Measurements from ENCODE around the gene ATP2B2.
A peak's percentile ranks its signal among the peaks of the same experiment; 100 is the strongest.

Gene ATP2B2

DNA sequence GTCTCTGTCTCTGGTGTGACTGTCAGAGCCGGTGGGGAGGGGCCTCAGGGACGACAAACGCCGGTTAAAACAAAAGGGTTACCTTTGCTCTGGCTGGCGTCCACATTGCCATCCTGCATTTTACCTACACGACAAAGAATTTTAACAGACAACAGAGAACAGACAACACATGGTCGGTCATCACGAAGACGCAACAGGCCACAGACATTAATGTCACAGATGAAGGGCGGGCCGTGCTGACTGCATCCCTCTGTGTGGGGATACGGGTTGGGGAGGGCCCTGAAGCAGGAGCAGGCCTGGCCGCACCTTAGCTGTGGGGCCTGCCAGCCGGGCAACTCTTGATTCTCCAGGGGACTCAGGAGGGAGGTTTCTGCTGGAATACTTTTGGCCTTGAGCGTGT, 126.2 kb downstream of the ATP2B2 start:
- DNase-seq, result no peak

DNA sequence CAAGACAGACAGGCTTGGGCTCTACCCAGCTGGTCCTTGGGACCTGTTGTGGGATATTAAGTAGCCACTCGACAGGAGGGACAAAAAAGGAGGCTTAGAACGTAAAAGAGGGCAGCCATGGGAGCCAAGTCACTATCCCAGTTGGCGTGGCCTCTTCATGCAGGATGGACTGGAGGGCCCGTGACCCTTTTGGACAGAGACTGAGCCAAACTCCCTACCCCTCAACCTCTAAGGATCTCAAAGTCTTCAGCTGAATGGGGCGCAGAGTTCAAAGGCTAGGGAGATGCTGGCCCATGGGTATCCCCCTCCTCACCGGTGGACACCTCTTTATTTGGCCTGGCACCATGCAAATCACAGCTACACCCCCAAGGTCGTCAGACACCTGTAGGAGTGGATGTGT, 126.6 kb downstream of the ATP2B2 start:
- DNase-seq, result no peak

DNA sequence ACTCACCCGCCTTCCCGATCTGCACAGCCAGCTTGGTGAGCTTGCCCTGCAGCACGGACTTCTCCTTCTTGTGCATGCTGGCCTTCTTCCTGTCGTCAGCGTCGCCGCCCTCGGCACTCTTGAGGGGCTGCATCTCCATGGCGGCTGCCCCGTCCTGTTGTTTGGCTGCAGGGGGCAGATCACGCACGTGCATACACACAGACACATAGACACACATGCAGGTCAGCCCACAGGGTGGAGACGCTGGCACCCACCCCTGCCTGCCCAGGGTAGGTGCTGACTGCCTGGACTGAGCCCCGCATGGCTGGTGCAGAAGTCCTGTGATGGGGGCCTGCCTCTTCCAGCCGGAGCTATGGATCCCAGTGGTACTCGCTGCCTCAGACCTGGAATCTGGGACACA, 127.1 kb downstream of the ATP2B2 start:
- DNase-seq, result no peak

DNA sequence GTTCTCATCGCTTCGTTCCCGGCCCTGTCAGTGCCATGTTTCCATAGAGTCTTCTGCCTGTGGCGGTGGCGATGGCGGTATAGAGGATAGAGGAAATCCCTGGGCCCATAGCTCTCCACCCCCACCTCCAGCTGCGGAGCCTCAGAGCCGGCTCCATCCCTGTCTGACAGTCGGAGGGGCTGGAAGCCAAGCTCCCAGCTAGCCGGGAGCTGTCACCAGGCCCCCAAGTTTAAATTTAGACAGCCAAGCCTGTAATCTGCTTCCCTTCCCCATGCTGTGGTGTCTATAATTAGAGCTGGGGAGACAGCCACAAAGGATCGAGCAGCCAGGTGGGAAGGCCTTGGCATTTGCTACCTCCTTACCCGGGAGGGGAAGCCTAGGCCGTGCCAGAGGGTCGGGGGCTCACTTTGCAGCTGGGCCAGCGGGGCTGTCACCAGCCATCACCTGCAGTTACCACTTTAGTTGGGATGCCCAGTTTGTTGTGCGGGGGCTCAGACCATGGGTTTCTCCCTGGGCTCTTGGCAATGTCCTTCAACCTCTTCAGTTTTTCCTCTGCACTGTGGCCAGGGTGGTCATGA, 128.1 kb downstream of the ATP2B2 start:
- DNase-seq, result no peak

DNA sequence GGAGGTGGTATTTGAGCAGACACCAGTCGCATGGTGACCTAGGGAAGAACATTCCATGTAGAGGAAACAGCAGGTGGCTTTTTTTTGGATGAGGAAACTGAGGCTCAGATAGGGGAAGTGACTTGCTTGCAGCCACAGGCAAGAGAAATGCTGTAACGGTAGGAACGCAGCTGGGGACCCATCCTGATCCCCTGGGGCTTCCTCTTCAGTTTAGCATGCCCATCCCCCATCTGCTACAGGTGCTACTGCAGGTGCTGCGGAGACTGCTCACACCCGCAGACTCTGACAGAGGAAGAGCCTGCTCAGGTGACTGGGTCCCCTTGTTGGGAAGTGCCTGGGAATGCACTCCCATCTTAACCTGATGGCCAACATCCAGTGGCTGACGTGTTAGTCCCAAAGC, 129.0 kb downstream of the ATP2B2 start:
- DNase-seq, result no peak

DNA sequence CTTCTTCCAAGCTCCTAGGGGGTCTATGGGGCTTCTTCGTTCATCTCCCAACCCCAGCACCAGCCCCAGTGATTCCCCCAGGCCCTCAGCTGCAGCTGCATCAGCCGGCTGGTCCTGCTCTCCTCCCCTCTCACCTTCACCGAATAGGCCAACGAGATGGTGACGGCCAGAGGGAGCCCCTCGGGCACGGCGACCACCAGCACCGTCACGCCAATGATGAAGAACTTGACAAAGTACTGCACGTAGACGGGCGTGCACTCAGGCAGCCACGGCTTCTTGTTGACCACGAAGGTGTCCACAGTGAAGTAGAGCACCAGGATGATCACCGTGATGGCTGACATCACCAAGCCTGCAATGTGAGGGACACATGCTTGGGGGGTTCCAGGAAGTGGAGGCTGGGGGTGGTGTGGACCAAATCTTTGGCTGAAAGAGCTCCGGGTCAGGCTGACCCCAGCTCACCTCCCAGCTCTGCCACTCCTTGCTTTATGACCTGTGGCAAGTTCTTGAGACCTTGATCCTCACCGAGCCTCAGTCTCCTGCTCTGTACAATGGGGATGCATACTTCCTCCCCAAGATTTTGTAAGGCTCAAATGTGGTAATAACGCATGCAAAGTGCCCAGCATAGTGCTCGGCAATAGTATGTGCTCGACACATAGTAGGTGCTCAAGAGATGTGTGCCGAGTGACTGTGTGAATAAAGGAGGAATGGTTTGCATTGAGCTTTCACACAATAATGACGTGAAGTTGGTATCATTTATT, 129.9 kb downstream of the ATP2B2 start:
- no peak for DNase-seq

DNA sequence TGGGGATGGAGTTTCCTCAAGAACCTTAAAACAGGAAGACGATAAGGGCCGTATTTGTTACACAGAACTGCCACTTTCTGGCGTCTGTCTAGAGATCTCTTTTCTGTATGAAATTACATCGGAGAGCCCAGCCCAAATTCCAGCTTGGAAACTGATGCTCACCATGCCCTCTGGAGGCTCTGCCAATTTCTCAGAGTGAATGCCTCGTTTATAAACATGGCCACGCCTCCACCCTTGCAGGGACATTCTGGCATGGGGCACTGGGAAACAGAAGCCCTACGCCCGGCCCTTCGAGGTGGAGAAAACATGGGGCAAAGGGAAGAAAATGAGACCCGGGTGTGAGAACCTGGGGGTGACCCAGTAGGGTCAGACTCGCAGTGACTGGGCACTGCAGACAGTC, 131.1 kb downstream of the ATP2B2 start:
- no peak for DNase-seq

DNA sequence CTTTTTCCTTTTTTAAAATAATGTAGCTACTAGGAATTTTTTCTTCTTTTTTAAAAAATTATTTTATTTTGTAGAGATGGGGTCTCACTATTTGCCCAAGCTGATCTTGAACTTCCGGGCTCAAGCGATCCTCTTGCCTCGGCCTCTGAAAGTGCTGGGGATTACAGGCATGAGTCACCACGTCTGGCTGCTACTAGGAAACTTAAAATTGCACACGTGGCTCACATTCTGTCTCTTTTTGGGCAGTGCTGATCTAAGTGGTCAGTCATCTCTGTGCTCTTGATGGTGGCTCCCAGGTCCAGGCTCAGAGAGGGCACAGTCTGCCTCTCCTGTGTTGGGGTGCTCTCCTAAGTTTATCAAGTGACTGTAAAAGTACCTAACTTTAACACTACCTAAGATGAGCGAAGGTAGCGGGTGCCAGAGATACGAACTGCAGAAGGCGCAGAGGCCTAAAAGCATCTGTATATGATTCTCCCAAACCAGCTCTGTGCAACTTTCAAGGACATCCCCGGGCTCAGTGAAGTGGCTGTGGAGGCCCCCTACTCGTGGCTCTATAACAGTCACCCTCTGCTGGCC, 131.6 kb downstream of the ATP2B2 start:
- DNase-seq, result no peak

DNA sequence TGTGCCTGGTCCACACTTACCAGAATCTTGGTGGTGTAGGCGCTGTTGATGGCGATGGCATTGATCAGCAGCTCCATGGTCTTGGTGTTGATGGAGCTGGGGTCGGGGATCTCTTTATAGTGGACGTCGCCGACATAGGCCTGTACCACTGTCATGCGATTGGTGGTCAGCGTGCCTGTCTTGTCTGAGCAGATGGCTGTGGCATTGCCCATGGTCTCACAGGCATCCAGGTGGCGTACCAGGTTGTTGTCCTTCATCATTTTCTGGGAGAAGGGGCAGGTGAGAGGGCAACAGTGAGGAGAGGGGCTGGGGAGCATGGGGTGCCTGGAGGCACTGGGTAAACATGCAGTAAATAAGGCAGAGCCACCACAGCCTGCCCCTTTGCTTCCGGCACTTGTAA, 133.6 kb downstream of the ATP2B2 start:
- DNase-seq, result no peak

DNA sequence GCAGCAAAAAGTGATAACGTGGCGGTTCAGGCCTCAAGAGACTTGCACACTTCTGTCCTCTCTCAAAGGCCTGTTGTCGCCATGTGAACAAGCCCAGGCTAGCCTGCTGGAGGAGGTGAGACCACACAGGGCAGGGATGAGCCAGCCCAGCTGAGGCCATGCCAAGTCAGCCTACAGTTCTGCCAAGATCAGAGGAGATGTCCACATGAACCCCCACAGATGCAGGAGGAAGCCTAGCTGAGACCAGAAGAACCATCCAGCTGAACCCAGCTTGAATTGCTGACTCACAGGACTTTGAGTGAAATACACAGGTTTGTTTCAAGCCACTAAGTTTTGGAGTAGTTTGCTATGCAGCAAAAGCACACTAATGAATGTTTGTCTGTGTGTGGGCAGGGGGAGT, 134.2 kb downstream of the ATP2B2 start:
- no peak for DNase-seq

DNA sequence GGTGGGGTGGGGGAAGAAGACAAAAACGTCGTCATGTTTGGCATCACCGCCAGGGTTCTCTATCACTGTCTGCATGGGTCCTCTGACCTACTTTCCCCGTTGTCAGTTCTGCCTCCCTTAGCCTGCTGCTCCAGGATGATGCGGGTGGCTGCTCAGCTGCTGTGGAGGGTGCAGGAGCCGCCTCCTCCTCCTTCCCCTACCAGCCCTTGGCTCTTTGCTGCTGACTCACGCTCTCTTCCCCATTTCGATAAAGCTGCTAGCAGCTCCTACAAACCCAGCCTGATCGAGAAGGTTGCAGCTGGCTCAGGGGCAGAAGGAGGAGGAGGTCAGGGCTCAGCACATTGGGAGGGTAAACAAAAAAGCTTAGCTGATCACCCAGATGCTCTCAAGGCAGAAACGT, 135.0 kb downstream of the ATP2B2 start:
- DNase-seq, result peak in 1 of 2 experiments; percentile 28

DNA sequence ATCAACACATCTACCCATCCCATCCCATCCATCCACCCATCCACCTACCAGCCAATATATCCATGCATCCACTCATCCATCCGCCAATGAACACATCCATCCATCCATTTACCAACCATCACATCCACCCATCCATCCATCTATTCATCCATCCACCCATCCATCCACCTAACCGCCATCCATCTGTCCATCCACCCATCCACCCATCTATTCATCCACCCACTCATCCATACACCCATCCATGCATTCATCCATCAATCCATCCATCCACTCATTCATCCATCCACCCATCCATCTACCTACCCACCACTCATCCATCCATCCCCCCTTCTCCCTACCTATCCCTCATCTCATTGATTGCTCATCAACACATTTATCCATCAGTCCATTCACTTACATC, 136.9 kb downstream of the ATP2B2 start:
- DNase-seq, result no peak

DNA sequence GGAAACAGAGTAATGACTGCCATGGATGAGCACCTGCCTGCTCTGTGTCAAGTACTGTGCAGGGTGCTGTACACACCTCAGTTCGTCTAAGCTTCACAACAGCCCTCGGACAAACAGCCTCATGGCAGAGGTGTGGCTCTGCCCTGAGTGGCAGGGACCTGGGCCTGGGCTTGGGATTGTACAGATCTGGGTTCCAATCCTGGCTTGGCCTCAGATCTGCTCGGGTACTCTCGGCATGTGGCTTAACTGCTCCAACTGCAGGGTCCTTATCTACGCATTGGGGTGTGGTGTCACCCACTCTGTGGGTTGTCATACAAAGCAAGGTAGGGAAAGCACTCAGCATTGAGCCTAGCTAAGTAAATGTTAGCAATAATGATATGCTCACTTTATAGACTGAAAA, 137.9 kb downstream of the ATP2B2 start:
- no peak for DNase-seq

DNA sequence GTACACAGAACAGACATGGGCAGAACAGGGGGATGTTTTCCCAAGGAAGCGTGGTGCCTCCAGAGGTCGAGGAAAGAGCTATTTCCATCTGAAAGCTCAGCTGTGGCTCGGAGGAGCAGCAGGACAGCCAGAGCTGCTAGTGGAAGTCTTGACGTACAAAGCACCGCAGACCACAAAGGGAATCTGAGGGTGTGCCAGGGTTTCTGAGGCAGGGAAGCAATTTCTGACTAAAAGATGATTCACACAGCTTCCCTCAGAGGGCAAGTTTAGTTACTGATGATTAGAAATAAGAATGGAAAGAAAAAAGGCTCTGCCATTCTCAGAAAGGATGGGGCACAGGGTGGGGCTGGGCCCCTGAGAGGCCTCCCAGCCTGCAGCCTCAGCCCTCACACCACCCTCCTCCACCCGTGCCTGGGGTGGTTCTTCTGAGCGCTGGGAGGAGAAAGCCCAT, 138.7 kb downstream of the ATP2B2 start:
- peak; percentile 68 to 77 for DNase-seq

DNA sequence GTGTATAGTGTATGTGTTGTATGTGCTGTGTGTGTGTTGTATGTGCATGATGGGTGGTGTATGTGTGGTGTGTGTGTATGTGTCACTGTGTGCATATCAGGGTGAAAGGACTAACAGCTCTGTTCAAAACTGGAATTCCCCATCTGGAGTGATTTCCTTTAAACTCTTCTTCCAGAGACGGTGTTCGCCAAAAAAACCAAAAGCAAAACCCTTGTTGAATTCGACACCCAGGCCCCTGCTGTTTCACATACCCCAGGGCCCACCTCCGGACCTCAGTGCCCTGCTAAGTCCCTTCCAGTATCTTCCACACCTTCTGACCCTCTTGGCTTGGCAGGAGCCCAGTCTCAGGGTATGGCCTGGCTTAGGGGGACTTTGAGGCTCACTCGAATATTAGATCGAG, 139.6 kb downstream of the ATP2B2 start:
- DNase-seq, result peak in 1 of 2 experiments; percentile 19

DNA sequence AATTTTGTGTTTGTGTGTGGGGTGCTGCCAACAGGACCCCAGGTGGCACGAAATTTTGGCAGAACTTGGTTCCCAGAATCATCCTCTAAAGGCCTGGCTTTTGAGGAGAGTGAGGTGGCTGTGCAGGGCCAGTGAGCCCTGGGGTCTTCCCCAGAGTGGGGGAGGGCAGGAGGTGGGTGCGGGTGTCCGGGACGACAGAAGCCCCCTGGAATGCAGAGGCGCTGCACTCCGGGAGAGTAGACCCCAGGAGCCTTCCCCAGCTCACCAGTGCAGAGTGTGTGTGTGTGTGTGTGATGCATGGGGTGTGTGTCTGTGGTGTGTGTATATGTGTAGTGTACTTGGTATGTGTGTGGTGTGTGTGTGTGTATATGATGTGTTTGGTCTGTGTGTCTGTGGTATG, 140.1 kb downstream of the ATP2B2 start:
- no peak for DNase-seq

DNA sequence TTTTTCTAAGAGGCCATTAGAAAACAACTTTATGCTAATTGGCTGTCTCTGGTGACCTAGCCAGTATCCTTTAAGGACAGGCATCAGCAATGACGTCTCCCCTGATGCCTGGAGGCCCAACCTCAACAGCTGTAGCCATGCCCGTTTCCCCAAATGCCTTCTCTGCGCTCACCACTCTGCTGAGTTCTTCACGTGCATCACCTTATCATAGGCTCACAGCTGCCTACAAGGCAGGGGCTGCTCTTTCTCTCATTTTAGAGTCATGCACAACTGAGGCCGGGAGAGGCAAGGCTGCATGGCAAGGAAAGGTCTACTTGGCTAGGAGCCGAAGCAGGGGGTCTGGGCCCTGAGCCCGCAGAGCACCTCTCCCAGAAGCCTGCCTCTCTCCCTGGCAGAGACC, 140.6 kb downstream of the ATP2B2 start:
- no peak for DNase-seq

DNA sequence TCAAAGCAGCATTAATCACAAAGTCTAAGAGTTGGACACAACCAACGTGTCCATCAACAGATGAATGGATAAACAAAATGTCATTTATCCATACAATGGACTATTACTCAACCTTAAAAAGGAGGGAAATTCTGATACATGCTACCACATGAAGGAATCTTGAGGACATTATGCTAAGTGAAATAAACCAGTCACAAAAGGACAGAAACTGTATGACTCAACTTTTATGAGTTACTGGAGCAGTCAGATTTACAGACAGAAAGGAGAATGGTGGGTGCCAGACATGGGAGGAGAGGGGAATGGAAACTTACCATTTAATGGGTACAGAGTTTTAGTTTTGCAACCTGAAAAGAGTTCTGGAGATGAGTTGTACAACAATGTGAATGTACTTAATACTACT, 141.5 kb downstream of the ATP2B2 start:
- DNase-seq, result peak in 1 of 2 experiments; percentile 26

DNA sequence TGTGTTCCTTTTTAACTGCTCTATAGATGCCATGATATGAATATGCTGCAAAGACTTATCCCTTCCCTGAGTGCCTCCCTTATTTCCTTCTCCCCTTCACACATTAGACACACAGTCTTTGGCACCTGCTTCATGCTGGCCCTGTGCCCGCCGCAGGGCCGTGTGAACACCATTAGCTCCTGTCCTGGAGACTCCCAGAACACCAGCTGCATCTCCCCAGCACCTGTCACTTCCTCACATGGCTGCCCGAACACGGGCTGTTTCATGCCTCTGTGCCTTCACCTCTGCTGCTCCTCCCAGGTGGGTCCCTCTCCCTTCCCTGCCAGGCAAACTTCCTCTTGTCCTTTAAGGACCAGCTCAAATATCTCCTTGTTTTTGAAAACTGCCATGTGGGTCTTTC, 144.0 kb downstream of the ATP2B2 start:
- DNase-seq, result no peak

DNA sequence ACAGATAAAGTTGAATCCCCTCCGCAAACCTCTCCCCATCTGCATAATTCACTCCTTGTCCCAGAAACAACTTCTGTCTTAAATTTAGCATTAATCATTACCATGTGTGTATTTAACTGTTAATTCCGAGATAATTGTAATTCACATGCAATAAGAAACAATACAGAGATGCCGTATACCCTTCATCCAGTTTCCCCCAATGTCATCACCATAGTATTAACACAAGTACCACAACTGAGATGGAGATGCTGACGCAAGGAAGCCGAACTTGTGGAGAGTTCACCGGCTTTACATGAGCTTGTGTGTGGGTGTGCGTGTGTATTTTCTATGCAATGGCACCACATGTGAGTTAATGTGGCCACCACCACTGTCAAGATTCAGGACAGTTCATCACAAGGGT, 144.9 kb downstream of the ATP2B2 start:
- no peak for DNase-seq

DNA sequence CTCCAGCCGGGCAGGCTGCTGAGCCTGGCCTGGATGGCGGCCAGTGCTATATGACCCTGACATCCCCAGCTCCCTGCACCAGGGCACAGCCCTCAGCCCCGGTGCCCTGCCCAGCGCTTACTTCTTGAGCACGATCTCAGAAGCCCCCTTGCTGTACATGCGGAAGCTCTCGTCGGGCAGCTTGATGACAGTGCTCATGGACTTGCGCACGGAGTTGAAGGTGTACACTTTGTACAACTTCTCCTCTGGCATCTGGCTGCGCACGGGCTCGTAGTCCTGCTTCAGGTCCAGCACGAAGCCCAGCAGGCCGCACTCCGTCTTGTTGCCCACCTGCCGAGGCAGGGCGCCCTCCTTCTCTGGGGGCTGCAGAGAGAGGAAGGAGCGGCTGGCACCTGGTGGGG, 145.6 kb downstream of the ATP2B2 start:
- DNase-seq, result no peak

DNA sequence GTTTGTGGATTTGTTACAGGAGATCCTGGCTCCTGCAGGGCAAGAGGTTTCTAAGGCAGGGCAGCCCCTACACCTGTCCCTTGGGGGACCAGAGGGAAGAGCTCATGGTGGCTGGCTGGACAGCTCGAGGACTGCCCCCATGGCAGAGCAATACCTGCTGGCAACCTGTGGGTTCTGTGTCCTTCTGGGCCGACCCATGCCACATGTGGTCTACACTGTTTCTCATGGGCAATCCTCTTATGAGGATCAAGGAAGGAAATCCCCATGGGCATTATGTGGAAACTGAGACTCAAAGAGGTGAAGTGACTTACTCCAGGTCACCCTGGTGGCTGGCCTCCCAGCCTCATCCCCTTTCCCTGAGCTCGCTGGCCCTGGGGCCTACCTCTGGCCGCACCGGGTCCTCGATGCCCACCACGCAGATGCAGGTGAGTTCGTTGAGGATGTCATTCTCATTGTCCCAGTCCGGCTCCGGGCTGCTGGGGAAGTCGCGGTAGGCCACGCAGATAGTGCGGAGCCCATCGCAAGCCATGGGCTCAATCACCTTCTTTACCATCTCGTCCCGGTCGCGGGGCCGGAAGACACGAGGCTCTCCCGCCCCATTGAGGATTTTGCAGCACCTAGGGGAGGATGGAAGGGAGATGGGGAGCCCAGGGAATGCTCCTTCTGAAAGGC, 146.9 kb downstream of the ATP2B2 start:
- no peak for DNase-seq

DNA sequence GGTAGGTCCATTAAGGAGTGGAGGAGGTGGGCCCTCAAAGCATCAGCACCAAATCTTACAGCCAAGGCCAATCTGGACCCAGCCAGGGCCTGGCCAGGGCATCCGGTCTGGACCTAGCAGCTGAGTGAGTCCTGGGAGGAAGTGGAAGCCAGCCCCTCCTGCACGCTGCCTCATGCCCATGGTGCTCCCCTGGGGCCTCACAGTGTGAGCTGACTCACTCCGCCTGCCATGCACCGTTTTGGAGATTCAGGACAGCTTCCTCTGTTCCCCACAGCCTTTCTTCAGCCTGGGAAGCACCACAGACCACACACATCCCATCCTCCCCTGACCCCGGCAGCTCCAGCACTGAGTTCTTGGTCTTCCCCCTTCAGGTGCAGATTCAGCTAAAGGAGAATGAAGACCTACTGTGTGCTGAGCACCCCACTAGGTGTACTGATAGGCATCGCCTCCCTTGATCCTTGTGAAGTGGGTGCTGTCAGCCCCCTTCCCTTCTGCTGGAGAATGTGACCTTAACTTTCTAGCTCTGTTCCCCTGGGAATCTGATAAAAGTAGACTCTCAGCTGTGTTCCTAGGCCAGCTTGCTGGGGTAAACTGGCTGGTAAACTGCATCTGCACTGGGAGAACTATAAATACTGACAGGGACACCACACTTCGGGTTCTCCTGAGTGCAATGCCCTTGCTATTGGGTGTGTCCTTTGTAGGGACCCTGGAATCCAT, 147.6 kb downstream of the ATP2B2 start:
- DNase-seq, result peak in 1 of 2 experiments; percentile 15
